Liver (tissue), 9 donors: ENCODE measurements around the gene HCRTR1. TPM values are rescaled to one million over a fixed set of nuclear protein-coding genes. Genes with fewer than 3 reads are reported as not detected.
A peak's percentile ranks its signal among the peaks of the same experiment; 100 is the strongest.

Experiments
- DNase-seq: peaks from one replicate; pipeline ENCODE4 v3.0.0-alpha.2; 2017; ENCODE audit warnings: low spot score
- H3K27ac ChIP-seq, 2 donors: one replicate each; pipeline ENCODE4 v1.7.0; 2013; ENCODE audit warnings: inconsistent platforms in 2 of 2, low read length in 2 of 2, control low read depth in 1 of 2, low read depth in 1 of 2, mild to moderate bottlenecking in 1 of 2
- H3K27me3 ChIP-seq, 4 donors: one replicate each; pipeline versions ENCODE4 v1.6.1 to v1.7.0; 2013; ENCODE audit warnings: low read length in 3 of 4, inconsistent platforms in 1 of 4, mild to moderate bottlenecking in 1 of 4, moderate library complexity in 1 of 4; ENCODE audit not compliant: control insufficient read depth in 4 of 4, insufficient read depth in 4 of 4
- H3K36me3 ChIP-seq, 4 donors: one replicate each; pipeline versions ENCODE4 v1.6.1 to v1.7.0; 2013; ENCODE audit warnings: low read length in 3 of 4, mild to moderate bottlenecking in 3 of 4, low read depth in 1 of 4, moderate library complexity in 1 of 4; ENCODE audit not compliant: control insufficient read depth in 4 of 4, insufficient read depth in 3 of 4
- H3K4me1 ChIP-seq, 4 donors: one replicate each; pipeline versions ENCODE4 v1.6.1 to v1.7.0; 2013; ENCODE audit warnings: low read length in 3 of 4, mild to moderate bottlenecking in 3 of 4, moderate library complexity in 1 of 4; ENCODE audit not compliant: control insufficient read depth in 4 of 4, insufficient read depth in 4 of 4
- H3K4me3 ChIP-seq, 3 donors: one replicate each; pipeline versions ENCODE4 v1.6.1 to v1.7.0; 2013; ENCODE audit warnings: low read length in 3 of 3, control low read depth in 1 of 3, low read depth in 1 of 3, mild to moderate bottlenecking in 1 of 3
- H3K9ac ChIP-seq, 2 donors: one replicate each; pipeline ENCODE4 v1.7.0; 2013; ENCODE audit warnings: low read length in 2 of 2, mild to moderate bottlenecking in 2 of 2, moderate library complexity in 2 of 2, control low read depth in 1 of 2, low read depth in 1 of 2
- H3K9me3 ChIP-seq, 4 donors: one replicate each; pipeline versions ENCODE4 v1.6.1 to v1.7.0; 2013; ENCODE audit warnings: low read length in 3 of 4; ENCODE audit not compliant: control insufficient read depth in 4 of 4
- EGR1 ChIP-seq, 2 donors: IDR thresholded peaks; 2 replicates each; pipeline ENCODE4 v1.6.1; 2016 to 2018; ENCODE audit warnings: antibody characterized with exemption in 2 of 2, low read depth in 2 of 2
- FOXA1 ChIP-seq: IDR thresholded peaks from 2 replicates; pipeline ENCODE4 v1.6.1; 2016; ENCODE audit warnings: antibody characterized with exemption
- FOXA2 ChIP-seq: IDR thresholded peaks from 2 replicates; pipeline ENCODE4 v1.6.1; 2016; ENCODE audit warnings: antibody characterized with exemption
- GABPA ChIP-seq, 2 donors: IDR thresholded peaks in 1 of 2; conservative IDR thresholded peaks in 1 of 2; 2 replicates each; pipeline ENCODE4 v1.6.1; 2016; ENCODE audit warnings: antibody characterized with exemption in 2 of 2, mild to moderate bottlenecking in 1 of 2, moderate library complexity in 1 of 2
- HNF4A ChIP-seq, 2 donors: conservative IDR thresholded peaks; 2 replicates each; pipeline ENCODE4 v1.6.1; 2016; ENCODE audit warnings: antibody characterized with exemption in 2 of 2, mild to moderate bottlenecking in 2 of 2
- HNF4G ChIP-seq: IDR thresholded peaks from 2 replicates; pipeline ENCODE4 v1.6.1; 2016; ENCODE audit warnings: antibody characterized with exemption
- JUND ChIP-seq, 2 donors: IDR thresholded peaks; 2 replicates each; pipeline ENCODE4 v1.6.1; 2016; ENCODE audit warnings: antibody characterized with exemption in 2 of 2
- NR2F2 ChIP-seq: IDR thresholded peaks from 2 replicates; pipeline ENCODE4 v1.6.1; 2016; ENCODE audit warnings: antibody characterized with exemption
- RAD21 ChIP-seq, 2 donors: IDR thresholded peaks; 2 replicates each; pipeline ENCODE4 v1.6.1; 2016; ENCODE audit warnings: antibody characterized with exemption in 2 of 2, mild to moderate bottlenecking in 2 of 2
- RXRA ChIP-seq, 2 donors: IDR thresholded peaks; 2 replicates each; pipeline ENCODE4 v1.6.1; 2017 to 2018; ENCODE audit warnings: antibody characterized with exemption in 2 of 2, mild to moderate bottlenecking in 1 of 2
- YY1 ChIP-seq: IDR thresholded peaks from 2 replicates; pipeline ENCODE4 v1.6.1; 2016; ENCODE audit warnings: antibody characterized with exemption, mild to moderate bottlenecking
- WGBS: extraction: QIAGEN DNeasy Blood & Tissue Kit; methylation state at CpG from one replicate; pipeline ENCODE4 v1.1.7; 2013; 5-methylcytosine and 5-hydroxymethylcytosine counted together
- polyA plus RNA-seq, 2 donors: library from polyadenylated mRNA; stranded (reverse) in 1 of 2; unstranded in 1 of 2; fragments of 200-250 nt in 1 of 2; fragments of >200 nt in 1 of 2; fragmentation: Nextera tagmentation in 1 of 2; extraction: Ambion mirVana in 1 of 2; gene quantifications; one replicate each; pipeline versions ENCODE4 v1.2.1 to v1.2.3, GENCODE V29; 2013 to 2015
- total RNA-seq, 2 donors: library from RNA; depleted of rRNA; stranded (reverse); fragments of >200 nt; gene quantifications; one replicate each; pipeline ENCODE4 v1.2.3, GENCODE V29; 2014
- TF ChIP-seq, protein P1 (sequence below): IDR thresholded peaks from 2 replicates; pipeline ENCODE4 v1.6.1; 2016; ENCODE audit warnings: antibody characterized with exemption
- TF ChIP-seq, protein P2 (sequence below): fragments of 150-350 bp; IDR thresholded peaks from 2 replicates; pipeline ENCODE4 v1.5.1; 2017; ENCODE audit warnings: improper control_type of control experiment, low read depth, low read length; ENCODE audit not compliant: missing input control
- TF ChIP-seq, protein P3 (sequence below): IDR thresholded peaks from 2 replicates; pipeline ENCODE4 v1.6.1; 2016; ENCODE audit warnings: antibody characterized with exemption
- TF ChIP-seq, protein P4 (sequence below): IDR thresholded peaks from 2 replicates; pipeline ENCODE4 v1.6.1; 2016; ENCODE audit warnings: antibody characterized with exemption
- donor health status: healthy.
- donor health status: healthy.
- donor health status: healthy.
- donor health status: healthy.
- donor health status: healthy.

Gene HCRTR1
- total and polyA plus RNA-seq, 4 donors, result 0.06 TPM; not detected in 3

DNA sequence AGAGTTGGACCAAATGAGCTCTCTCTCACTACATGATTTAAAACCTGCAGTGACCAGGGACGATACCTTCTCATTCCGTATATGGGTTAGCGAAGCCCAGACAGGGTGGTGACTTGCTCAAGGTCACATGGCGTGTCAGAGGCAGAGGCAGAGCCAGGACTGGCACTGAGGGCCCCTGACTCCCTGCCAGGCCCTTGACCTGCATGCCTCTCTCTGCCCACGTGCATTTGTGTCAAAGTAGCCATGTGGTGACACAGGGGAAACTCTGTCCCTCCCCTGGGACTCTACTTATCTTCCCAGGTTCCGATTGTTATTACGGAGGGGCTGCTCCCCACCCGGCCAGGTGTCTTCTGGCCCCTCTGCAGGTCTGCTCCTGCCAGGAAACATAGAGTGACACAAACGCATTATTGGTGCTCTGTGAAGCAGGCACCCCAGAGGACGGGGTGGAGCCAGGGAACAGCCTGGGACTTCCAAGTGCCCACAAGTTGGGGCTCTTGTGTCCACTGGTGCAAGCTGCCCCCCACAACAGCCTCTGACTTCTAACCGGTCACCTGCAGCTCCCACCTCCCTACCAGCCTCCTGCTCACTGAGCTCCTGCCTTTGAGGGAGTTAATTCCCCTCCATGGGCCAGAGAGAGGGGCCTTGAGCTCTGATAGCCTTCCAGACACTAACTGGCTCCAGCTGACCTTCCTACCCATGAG, 48.4 kb upstream of the HCRTR1 start:
- H3K4me1 ChIP-seq, result peaks cover 0 to 7% (median under 1%) of the 10 kb centered on the region in 4 donors
- no peak for DNase-seq
- no peak overlapping the region for H3K9ac ChIP-seq

DNA sequence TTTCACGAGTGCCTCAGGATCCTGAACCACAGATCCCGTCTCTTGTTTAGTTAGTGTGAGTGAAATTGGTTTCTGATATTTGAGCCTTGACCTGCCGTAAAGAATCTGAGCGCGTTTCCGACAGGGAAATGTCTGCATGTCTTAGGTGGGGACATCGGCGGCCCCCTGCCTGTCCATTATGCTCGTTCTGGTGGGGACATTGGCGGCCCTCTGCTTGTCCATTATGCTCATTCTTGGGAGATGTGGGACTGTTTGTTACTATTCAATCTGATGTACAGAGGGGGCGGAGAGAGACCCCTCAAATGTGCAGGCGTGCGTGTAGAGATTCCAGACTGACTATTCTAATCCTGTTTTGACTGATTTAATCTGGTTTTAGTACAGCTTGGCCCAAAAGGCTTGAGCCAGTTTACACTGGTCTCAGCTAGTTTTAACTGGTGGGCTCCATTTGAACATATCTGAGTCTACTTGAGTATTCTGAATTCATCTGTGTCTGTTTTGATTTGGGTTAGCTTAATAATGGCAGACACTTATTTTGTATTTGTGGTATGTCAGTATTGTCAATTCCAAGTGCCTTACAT, 47.8 kb upstream of the HCRTR1 start:
- no peak overlapping the region for H3K9ac ChIP-seq
- 94% methylated on average over 13 of the region's 13 CpGs for WGBS

More for the DNA sequence above, 48.4 kb upstream of the HCRTR1 start:
- Histone ChIP-seq H3K9me3 (no peaks in the 10 kb centered on the region), H3K36me3 (no peaks in the 10 kb centered on the region), H3K4me3 (no peak overlapping the region), H3K27me3 (no peaks in the 10 kb centered on the region), H3K27ac (no peak overlapping the region)
- TF ChIP-seq, protein P1, sequence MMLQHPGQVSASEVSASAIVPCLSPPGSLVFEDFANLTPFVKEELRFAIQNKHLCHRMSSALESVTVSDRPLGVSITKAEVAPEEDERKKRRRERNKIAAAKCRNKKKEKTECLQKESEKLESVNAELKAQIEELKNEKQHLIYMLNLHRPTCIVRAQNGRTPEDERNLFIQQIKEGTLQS, result no peak
- no peak for TF ChIP-seq EGR1 (IDR thresholded peaks at IDR 0.05; ENCODE audit: low read depth in 2 of 2)
- no peak for TF ChIP-seq FOXA2
- TF ChIP-seq HNF4A (conservative IDR thresholded peaks at IDR 0.05), result no peak
- no peak for TF ChIP-seq RAD21 (IDR thresholded peaks at IDR 0.05)
- peak in 1 of 2 donors; percentile 35 for TF ChIP-seq RXRA (IDR thresholded peaks at IDR 0.05)
- TF ChIP-seq YY1, result no peak
- no peak for TF ChIP-seq NR2F2
- WGBS, result 65% methylated on average over 11 of the region's 11 CpGs

More for the DNA sequence above, 47.8 kb upstream of the HCRTR1 start:
- H3K27ac ChIP-seq, result no peak overlapping the region
- no peaks in the 10 kb centered on the region for H3K27me3 ChIP-seq
- peaks cover 0 to 7% (median 0%) of the 10 kb centered on the region in 4 donors for H3K4me1 ChIP-seq
- H3K36me3 ChIP-seq, result no peaks in the 10 kb centered on the region
- TF ChIP-seq RXRA (IDR thresholded peaks at IDR 0.05) (no peak), JUND (IDR thresholded peaks at IDR 0.05) (no peak), EGR1 (IDR thresholded peaks at IDR 0.05; ENCODE audit: low read depth in 2 of 2) (no peak), GABPA (IDR thresholded peaks at IDR 0.05 in 1 of 2, conservative IDR thresholded peaks at IDR 0.05 in 1 of 2) (no peak), NR2F2 (no peak), FOXA2 (no peak), YY1 (no peak), FOXA1 (no peak), RAD21 (IDR thresholded peaks at IDR 0.05) (no peak), HNF4A (conservative IDR thresholded peaks at IDR 0.05) (no peak), HNF4G (no peak)
- TF ChIP-seq, protein P2, sequence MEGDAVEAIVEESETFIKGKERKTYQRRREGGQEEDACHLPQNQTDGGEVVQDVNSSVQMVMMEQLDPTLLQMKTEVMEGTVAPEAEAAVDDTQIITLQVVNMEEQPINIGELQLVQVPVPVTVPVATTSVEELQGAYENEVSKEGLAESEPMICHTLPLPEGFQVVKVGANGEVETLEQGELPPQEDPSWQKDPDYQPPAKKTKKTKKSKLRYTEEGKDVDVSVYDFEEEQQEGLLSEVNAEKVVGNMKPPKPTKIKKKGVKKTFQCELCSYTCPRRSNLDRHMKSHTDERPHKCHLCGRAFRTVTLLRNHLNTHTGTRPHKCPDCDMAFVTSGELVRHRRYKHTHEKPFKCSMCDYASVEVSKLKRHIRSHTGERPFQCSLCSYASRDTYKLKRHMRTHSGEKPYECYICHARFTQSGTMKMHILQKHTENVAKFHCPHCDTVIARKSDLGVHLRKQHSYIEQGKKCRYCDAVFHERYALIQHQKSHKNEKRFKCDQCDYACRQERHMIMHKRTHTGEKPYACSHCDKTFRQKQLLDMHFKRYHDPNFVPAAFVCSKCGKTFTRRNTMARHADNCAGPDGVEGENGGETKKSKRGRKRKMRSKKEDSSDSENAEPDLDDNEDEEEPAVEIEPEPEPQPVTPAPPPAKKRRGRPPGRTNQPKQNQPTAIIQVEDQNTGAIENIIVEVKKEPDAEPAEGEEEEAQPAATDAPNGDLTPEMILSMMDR, result no peak
- TF ChIP-seq, protein P3, sequence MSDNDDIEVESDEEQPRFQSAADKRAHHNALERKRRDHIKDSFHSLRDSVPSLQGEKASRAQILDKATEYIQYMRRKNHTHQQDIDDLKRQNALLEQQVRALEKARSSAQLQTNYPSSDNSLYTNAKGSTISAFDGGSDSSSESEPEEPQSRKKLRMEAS, result no peak
- TF ChIP-seq, protein P1, result no peak
- TF ChIP-seq, protein P4, sequence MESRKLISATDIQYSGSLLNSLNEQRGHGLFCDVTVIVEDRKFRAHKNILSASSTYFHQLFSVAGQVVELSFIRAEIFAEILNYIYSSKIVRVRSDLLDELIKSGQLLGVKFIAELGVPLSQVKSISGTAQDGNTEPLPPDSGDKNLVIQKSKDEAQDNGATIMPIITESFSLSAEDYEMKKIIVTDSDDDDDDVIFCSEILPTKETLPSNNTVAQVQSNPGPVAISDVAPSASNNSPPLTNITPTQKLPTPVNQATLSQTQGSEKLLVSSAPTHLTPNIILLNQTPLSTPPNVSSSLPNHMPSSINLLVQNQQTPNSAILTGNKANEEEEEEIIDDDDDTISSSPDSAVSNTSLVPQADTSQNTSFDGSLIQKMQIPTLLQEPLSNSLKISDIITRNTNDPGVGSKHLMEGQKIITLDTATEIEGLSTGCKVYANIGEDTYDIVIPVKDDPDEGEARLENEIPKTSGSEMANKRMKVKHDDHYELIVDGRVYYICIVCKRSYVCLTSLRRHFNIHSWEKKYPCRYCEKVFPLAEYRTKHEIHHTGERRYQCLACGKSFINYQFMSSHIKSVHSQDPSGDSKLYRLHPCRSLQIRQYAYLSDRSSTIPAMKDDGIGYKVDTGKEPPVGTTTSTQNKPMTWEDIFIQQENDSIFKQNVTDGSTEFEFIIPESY, result no peak
- H3K4me3 ChIP-seq, result no peak overlapping the region
- DNase-seq, result no peak
- H3K9me3 ChIP-seq, result no peaks in the 10 kb centered on the region
